HepG2 (cell line): ENCODE measurements around the gene BEST2. TPM values are rescaled to one million over a fixed set of nuclear protein-coding genes. Genes with fewer than 3 reads are reported as not detected.

Source experiments
- ESRRA ChIP-seq: sonication (generic); formaldehyde crosslinking; IDR thresholded peaks from 2 replicates; pipeline ENCODE4 v1.5.1; 2020; ENCODE audit warnings: mild to moderate bottlenecking, low read depth, missing genetic modification reagents
- IKZF5 ChIP-seq: IDR thresholded peaks from 2 replicates; pipeline ENCODE4 v1.6.1; 2018; ENCODE audit warnings: missing genetic modification reagents, mild to moderate bottlenecking, missing compliant biosample characterization
- IRF2 ChIP-seq: IDR thresholded peaks from 2 replicates; pipeline ENCODE4 v1.6.1; 2018; ENCODE audit warnings: missing genetic modification reagents, missing compliant biosample characterization
- POLR2A ChIP-seq, 2 experiments: IDR thresholded peaks; 2 replicates each; pipeline ENCODE4 v1.6.1; 2011; ENCODE audit warnings: low read depth in 2 of 2, low read length in 2 of 2, mild to moderate bottlenecking in 1 of 2, moderate library complexity in 1 of 2; ENCODE audit not compliant: insufficient read depth in 1 of 2
- RARG ChIP-seq: sonication (generic); formaldehyde crosslinking; IDR thresholded peaks from 2 replicates; pipeline ENCODE4 v1.4.0; 2020; ENCODE audit warnings: low read depth, mild to moderate bottlenecking, missing genetic modification reagents
- SETDB1 ChIP-seq: sonication (generic); formaldehyde crosslinking; IDR thresholded peaks from 2 replicates; pipeline ENCODE4 v1.5.1; 2020; ENCODE audit warnings: missing genetic modification reagents, mild to moderate bottlenecking, borderline replicate concordance
- SMARCC2 ChIP-seq: fragments of 450-650 bp; IDR thresholded peaks from 2 replicates; pipeline ENCODE4 v1.6.1; 2017; ENCODE audit warnings: antibody characterized with exemption, mild to moderate bottlenecking
- ZBTB7B ChIP-seq: sonication (generic); formaldehyde crosslinking; IDR thresholded peaks from 2 replicates; pipeline ENCODE4 v1.4.0; 2020; ENCODE audit warnings: missing genetic modification reagents
- ZFP36 ChIP-seq: fragments of 150-350 bp; IDR thresholded peaks from 2 replicates; pipeline ENCODE4 v1.6.1; 2018; ENCODE audit warnings: borderline replicate concordance, low read length, low read depth; ENCODE audit not compliant: partially characterized antibody
- ZNF225 ChIP-seq: sonication (generic); formaldehyde crosslinking; IDR thresholded peaks from 2 replicates; pipeline ENCODE4 v1.4.0; 2020; ENCODE audit warnings: mild to moderate bottlenecking, missing genetic modification reagents
- ZNF260 ChIP-seq: sonication (generic); formaldehyde crosslinking; IDR thresholded peaks from 2 replicates; pipeline ENCODE4 v1.4.0; 2020; ENCODE audit warnings: missing genetic modification reagents, low read depth, mild to moderate bottlenecking, borderline replicate concordance
- ZNF660 ChIP-seq: sonication (generic); formaldehyde crosslinking; IDR thresholded peaks from 2 replicates; pipeline ENCODE4 v1.5.1; 2020; ENCODE audit warnings: mild to moderate bottlenecking, low read depth, missing genetic modification reagents, borderline replicate concordance
- ZNF687 ChIP-seq: sonication (generic); formaldehyde crosslinking; IDR thresholded peaks from 2 replicates; pipeline ENCODE4 v1.5.1; 2020; ENCODE audit warnings: mild to moderate bottlenecking, missing genetic modification reagents, moderate library complexity
- ZSCAN30 ChIP-seq: sonication (generic); formaldehyde crosslinking; IDR thresholded peaks from 2 replicates; pipeline ENCODE4 v1.5.0; 2020; ENCODE audit warnings: mild to moderate bottlenecking, missing genetic modification reagents
- polyA plus RNA-seq, 8 experiments: library from polyadenylated mRNA; depleted of rRNA in 3 of 8; stranded (reverse) in 7 of 8; unstranded in 1 of 8; fragments of >200 nt; fragmentation: Illumina TruSeq in 4 of 8; extraction: Trizol in 4 of 8; gene quantifications; 2 replicates each; pipeline versions ENCODE4 v1.2.1 to v1.2.3, GENCODE V29; 2011 to 2016; ENCODE audit warnings: low read depth in 4 of 8, missing spikeins in 1 of 8, mixed read lengths in 1 of 8; ENCODE audit not compliant: insufficient read depth in 1 of 8
- total RNA-seq, 5 experiments: library from RNA; depleted of rRNA; stranded (reverse); fragments of >200 nt; fragmentation: Illumina TruSeq; extraction: Trizol; gene quantifications; 2 replicates each; pipeline ENCODE4 v1.2.3, GENCODE V29; 2016; ENCODE audit warnings: low read depth in 1 of 5
- TF ChIP-seq, protein P1 (sequence below): sonication (generic); formaldehyde crosslinking; IDR thresholded peaks from 2 replicates; pipeline ENCODE4 v1.4.0; 2020; ENCODE audit warnings: mild to moderate bottlenecking, missing genetic modification reagents, borderline replicate concordance
- TF ChIP-seq, protein P2 (sequence below): sonication (generic); formaldehyde crosslinking; IDR thresholded peaks from 2 replicates; pipeline ENCODE4 v1.8.0; 2022; ENCODE audit warnings: missing genetic modification reagents, mild to moderate bottlenecking, inconsistent platforms, borderline replicate concordance
- TF ChIP-seq, protein P3 (sequence below): sonication (generic); formaldehyde crosslinking; IDR thresholded peaks from 2 replicates; pipeline ENCODE4 v1.5.1; 2020; ENCODE audit warnings: missing genetic modification reagents, mild to moderate bottlenecking, borderline replicate concordance

The BEST2 gene
- total and polyA plus RNA-seq, 2 of the 13 experiments (the other 11 are each of a cell fraction or from before 2014, with no cell fraction given): not detected

DNA sequence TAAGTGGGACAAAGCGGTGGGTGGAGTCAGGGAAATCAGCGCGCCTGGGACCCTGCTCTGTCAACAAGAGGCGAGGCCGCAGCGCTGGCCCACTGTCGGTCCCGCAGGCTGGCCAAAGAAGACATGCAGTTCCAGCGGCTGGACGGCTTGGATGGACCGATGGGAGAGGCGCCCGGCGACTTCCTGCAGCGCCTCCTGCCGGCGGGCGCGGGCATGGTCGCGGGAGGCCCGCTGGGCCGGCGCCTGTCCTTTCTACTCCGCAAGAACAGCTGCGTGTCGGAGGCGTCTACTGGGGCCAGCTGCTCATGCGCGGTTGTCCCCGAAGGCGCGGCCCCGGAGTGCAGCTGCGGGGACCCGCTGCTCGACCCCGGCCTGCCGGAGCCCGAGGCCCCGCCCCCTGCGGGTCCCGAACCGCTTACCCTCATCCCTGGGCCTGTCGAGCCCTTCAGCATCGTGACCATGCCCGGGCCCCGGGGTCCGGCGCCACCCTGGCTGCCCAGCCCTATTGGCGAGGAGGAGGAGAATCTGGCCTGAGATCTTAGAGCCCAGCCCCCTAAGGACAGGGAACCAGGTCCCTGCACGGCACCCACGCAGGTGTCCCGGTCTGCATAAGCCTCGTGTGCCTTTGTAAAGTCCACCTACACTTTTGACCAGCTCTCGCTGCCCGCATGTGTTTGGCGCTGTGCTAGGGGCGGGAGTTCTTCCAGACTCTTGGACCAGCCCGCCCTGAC is 6.1 kb downstream of the BEST2 start (continued):
- TF ChIP-seq, protein P1, sequence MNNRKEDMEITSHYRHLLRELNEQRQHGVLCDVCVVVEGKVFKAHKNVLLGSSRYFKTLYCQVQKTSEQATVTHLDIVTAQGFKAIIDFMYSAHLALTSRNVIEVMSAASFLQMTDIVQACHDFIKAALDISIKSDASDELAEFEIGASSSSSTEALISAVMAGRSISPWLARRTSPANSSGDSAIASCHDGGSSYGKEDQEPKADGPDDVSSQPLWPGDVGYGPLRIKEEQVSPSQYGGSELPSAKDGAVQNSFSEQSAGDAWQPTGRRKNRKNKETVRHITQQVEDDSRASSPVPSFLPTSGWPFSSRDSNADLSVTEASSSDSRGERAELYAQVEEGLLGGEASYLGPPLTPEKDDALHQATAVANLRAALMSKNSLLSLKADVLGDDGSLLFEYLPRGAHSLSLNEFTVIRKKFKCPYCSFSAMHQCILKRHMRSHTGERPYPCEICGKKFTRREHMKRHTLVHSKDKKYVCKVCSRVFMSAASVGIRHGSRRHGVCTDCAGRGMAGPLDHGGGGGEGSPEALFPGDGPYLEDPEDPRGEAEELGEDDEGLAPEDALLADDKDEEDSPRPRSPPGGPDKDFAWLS: no peak
- TF ChIP-seq ZNF225 (CRISPR knock-in tag) (no peak), ZBTB7B (CRISPR knock-in tag) (peak; percentile 58; the same call in 1 of the 2 replicates), ZFP36 (no peak), ZNF260 (no peak), POLR2A (IDR thresholded peaks at IDR 0.05; ENCODE audit: insufficient read depth in 1 of 2, low read depth in 2 of 2, low read length in 2 of 2) (no peak), RARG (CRISPR knock-in tag) (no peak), SETDB1 (CRISPR knock-in tag) (no peak), SMARCC2 (no peak), ESRRA (CRISPR knock-in tag) (no peak), ZNF687 (peak; percentile 82), IRF2 (CRISPR knock-in tag) (no peak), ZSCAN30 (CRISPR knock-in tag) (no peak), ZNF660 (CRISPR knock-in tag) (no peak), IKZF5 (CRISPR knock-in tag) (peak; percentile 69; the same call in 1 of the 2 replicates)
- TF ChIP-seq, protein P2, sequence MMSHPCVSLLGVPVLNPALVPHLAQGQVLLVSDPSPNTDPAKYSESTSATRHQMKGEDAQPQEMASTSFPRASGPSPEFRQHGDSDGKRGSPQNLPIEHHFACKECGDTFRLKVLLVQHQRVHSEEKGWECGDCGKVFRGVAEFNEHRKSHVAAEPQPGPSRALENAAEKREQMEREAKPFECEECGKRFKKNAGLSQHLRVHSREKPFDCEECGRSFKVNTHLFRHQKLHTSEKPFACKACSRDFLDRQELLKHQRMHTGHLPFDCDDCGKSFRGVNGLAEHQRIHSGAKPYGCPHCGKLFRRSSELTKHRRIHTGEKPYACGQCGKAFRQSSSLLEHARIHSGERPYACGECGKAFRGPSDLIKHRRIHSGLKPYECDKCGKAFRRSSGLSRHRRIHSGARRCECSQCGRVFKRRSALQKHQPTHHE (CRISPR knock-in tag): no peak
- TF ChIP-seq, protein P3, sequence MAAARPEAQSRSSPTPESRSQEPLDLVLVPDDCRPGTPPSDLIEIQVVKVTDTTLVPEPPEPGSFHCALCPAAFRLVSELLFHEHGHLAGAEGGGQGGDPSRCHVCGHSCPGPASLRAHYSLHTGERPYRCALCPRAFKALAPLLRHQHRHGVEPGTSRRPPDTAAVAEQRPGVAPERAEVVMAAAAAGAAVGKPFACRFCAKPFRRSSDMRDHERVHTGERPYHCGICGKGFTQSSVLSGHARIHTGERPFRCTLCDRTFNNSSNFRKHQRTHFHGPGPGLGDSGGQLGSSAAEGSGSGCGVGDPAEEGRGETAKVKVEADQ: no peak
